ENCODE measurements around the gene LILRB3. TPM values are rescaled to one million over a fixed set of nuclear protein-coding genes. Genes with fewer than 3 reads are reported as not detected.

The LILRB3 gene
- total RNA-seq, 2 experiments from 2014 or later, result 1.1 to 1.3 TPM

- DNase-seq, result peak in 1 of 14 experiments; percentile 17
- Mint-ChIP-seq H3K4me3 (no peak overlapping the region), H3K36me3 (ENCODE audit: low read depth) (peaks cover 69% of the 10 kb centered on the region)
These were observed 16.0 kb downstream of the LILRB3 start for GRCh38 chr19:54206831-54207177.

GRCh38 chr19:54206030-54206830 is 16.6 kb downstream of the LILRB3 start:
- H3K27me3 Mint-ChIP-seq, result no peaks in the 10 kb centered on the region
- Histone ChIP-seq H3K27me3 (ENCODE audit: control insufficient read depth in 1 of 2, insufficient read depth in 2 of 2, low read length in 2 of 2) (no peaks in the 10 kb centered on the region), H3K36me3 (ENCODE audit: insufficient read depth, low read length) (peaks cover 68% of the 10 kb centered on the region), H3K9me3 (ENCODE audit: control insufficient read depth in 1 of 2, insufficient read depth in 1 of 2, low read length in 2 of 2) (no peaks in the 10 kb centered on the region), H3K27ac (ENCODE audit: low read depth in 1 of 2, low read length in 2 of 2) (no peak overlapping the region), H3K4me3 (ENCODE audit: low read length) (no peak overlapping the region), H3K4me1 (ENCODE audit: insufficient read depth, low read length) (peaks cover 99% of the 10 kb centered on the region)
- H3K36me3 Mint-ChIP-seq (ENCODE audit: low read depth), result peaks cover 73% of the 10 kb centered on the region
- peaks cover 86% of the 10 kb centered on the region for H3K4me1 Mint-ChIP-seq (ENCODE audit: low read depth)
- no peak for DNase-seq
- no peak overlapping the region for H3K4me3 Mint-ChIP-seq
- TF ChIP-seq CTCF (IDR thresholded peaks at IDR 0.05), result no peak
- intact Hi-C loops (cut with DNase I, micrococcal nuclease), result loop anchor here in 1 of 2 experiments (10.0 kb wide), 1 partner anchor 259 kb away; the partner anchor contains the start of gene LENG9
- no peaks in the 10 kb centered on the region for H3K9me3 Mint-ChIP-seq
- H3K27ac Mint-ChIP-seq, result peak overlapping the region; percentile 84
- CTCF ChIA-PET, result no interaction called here
- POLR2A ChIA-PET, result interaction anchor here (8.7 kb wide), 1 partner anchor 16 kb away, joined by 75 read pairs; the partner anchor contains the start of genes MBOAT7 and TSEN34
- ATAC-seq (ENCODE audit: poor library complexity), result no peak

More at GRCh38 chr19:54206831-54207177, 16.0 kb downstream of the LILRB3 start:
- no peak for TF ChIP-seq CTCF (IDR thresholded peaks at IDR 0.05)
- no peak overlapping the region for H3K27ac ChIP-seq (ENCODE audit: low read depth in 1 of 2, low read length in 2 of 2)
- H3K9me3 Mint-ChIP-seq, result no peaks in the 10 kb centered on the region
- no peak for ATAC-seq (ENCODE audit: poor library complexity)
- H3K4me1 ChIP-seq (ENCODE audit: insufficient read depth, low read length), result peaks cover 96% of the 10 kb centered on the region
- ChIA-PET POLR2A (interaction anchor here (8.7 kb wide), 1 partner anchor 17 kb away, joined by 75 read pairs; the partner anchor contains the start of genes MBOAT7 and TSEN34), CTCF (no interaction called here)
- H3K36me3 ChIP-seq (ENCODE audit: insufficient read depth, low read length), result peaks cover 62% of the 10 kb centered on the region
- H3K9me3 ChIP-seq (ENCODE audit: control insufficient read depth in 1 of 2, insufficient read depth in 1 of 2, low read length in 2 of 2), result no peaks in the 10 kb centered on the region
- H3K27ac Mint-ChIP-seq, result peak overlapping the region; percentile 84
- no peak overlapping the region for H3K4me3 ChIP-seq (ENCODE audit: low read length)
- no peaks in the 10 kb centered on the region for H3K27me3 Mint-ChIP-seq
- intact Hi-C loops (cut with DNase I, micrococcal nuclease), result loop anchor here in 1 of 2 experiments (10.0 kb wide), 1 partner anchor 258 kb away; the partner anchor contains the start of gene LENG9
- peaks cover 82% of the 10 kb centered on the region for H3K4me1 Mint-ChIP-seq (ENCODE audit: low read depth)
- no peaks in the 10 kb centered on the region for H3K27me3 ChIP-seq (ENCODE audit: control insufficient read depth in 1 of 2, insufficient read depth in 2 of 2, low read length in 2 of 2)

GRCh38 chr19:54204767-54205468 is 17.9 kb downstream of the LILRB3 start:
- Histone ChIP-seq H3K4me1 (ENCODE audit: insufficient read depth, low read length) (peaks cover 96% of the 10 kb centered on the region), H3K4me3 (ENCODE audit: low read length) (no peak overlapping the region), H3K9me3 (ENCODE audit: control insufficient read depth in 1 of 2, insufficient read depth in 1 of 2, low read length in 2 of 2) (no peaks in the 10 kb centered on the region), H3K36me3 (ENCODE audit: insufficient read depth, low read length) (peaks cover 69% of the 10 kb centered on the region), H3K27me3 (ENCODE audit: control insufficient read depth in 1 of 2, insufficient read depth in 2 of 2, low read length in 2 of 2) (no peaks in the 10 kb centered on the region), H3K27ac (ENCODE audit: low read depth in 1 of 2, low read length in 2 of 2) (no peak overlapping the region)
- peaks cover 83% of the 10 kb centered on the region for H3K4me1 Mint-ChIP-seq (ENCODE audit: low read depth)
- intact Hi-C loops (cut with DNase I, micrococcal nuclease), result loop anchor here in 1 of 2 experiments (5.0 to 10.0 kb wide), 2 partner anchors 88 to 260 kb away; partner anchors contain the start of genes LENG9, PRPF31 and TFPT
- TF ChIP-seq CTCF (IDR thresholded peaks at IDR 0.05), result no peak
- H3K9me3 Mint-ChIP-seq, result no peaks in the 10 kb centered on the region
- peaks cover 81% of the 10 kb centered on the region for H3K36me3 Mint-ChIP-seq (ENCODE audit: low read depth)
- no peaks in the 10 kb centered on the region for H3K27me3 Mint-ChIP-seq
- ATAC-seq (ENCODE audit: poor library complexity), result no peak
- DNase-seq, result no peak
- CTCF ChIA-PET, result no interaction called here
- H3K4me3 Mint-ChIP-seq, result peak overlapping the region; percentile 50
- H3K27ac Mint-ChIP-seq, result peak overlapping the region; percentile 10
- POLR2A ChIA-PET, result interaction anchor here (8.7 kb wide), 1 partner anchor 15 kb away, joined by 75 read pairs; the partner anchor contains the start of genes MBOAT7 and TSEN34
